Measurements from ENCODE around the gene LILRA5.
"Not testable (repeated sequence)": the region's sequence is repeated elsewhere in the genome, so short reads cannot be mapped to it uniquely, and the experiment has no call there.

LILRA5 gene

GRCh38 chr19:54302257-54302656 is 10.7 kb downstream of the LILRA5 start:
- no peak for DNase-seq (ENCODE audit: low spot score)

- DNase-seq (ENCODE audit: low spot score), result no peak
These were observed 13.5 kb downstream of the LILRA5 start for GRCh38 chr19:54299515-54299914.

GRCh38 chr19:54299126-54299498 is 13.9 kb downstream of the LILRA5 start:
- no peak for DNase-seq (ENCODE audit: low spot score)

GRCh38 chr19:54298357-54299125 is 14.4 kb downstream of the LILRA5 start:
- DNase-seq (ENCODE audit: low spot score), result no peak

- DNase-seq (ENCODE audit: low spot score), result no peak
These were observed 15.1 kb downstream of the LILRA5 start for GRCh38 chr19:54297759-54298305.

GRCh38 chr19:54294539-54294938 is 18.4 kb downstream of the LILRA5 start:
- DNase-seq (ENCODE audit: low spot score), result no peak

- DNase-seq (ENCODE audit: low spot score), result not testable (repeated sequence)
These were observed 23.8 kb downstream of the LILRA5 start for GRCh38 chr19:54289160-54289559.

GRCh38 chr19:54287456-54287855 is 25.5 kb downstream of the LILRA5 start:
- no peak for DNase-seq (ENCODE audit: low spot score)

- DNase-seq (ENCODE audit: low spot score), result not testable (repeated sequence)
These were observed 26.7 kb downstream of the LILRA5 start for GRCh38 chr19:54286283-54286682.

- not testable (repeated sequence) for DNase-seq (ENCODE audit: low spot score)
These were observed 27.4 kb downstream of the LILRA5 start for GRCh38 chr19:54285427-54286056.

- DNase-seq (ENCODE audit: low spot score), result no peak
These were observed 30.1 kb downstream of the LILRA5 start for GRCh38 chr19:54282686-54283470.

GRCh38 chr19:54281729-54282075 is 31.3 kb downstream of the LILRA5 start:
- not testable (repeated sequence) for DNase-seq (ENCODE audit: low spot score)

- no peak for DNase-seq (ENCODE audit: low spot score)
These were observed 31.8 kb downstream of the LILRA5 start, which contains the start of gene LILRB2 for GRCh38 chr19:54281007-54281728. Gene LILRB2, minus strand, starts transcription at chr19:54281110. Its CDS starts 614 bp downstream, at chr19:54280496.

GRCh38 chr19:54280441-54280840 is 32.5 kb downstream of the LILRA5 start:
- not testable (repeated sequence) for DNase-seq (ENCODE audit: low spot score)

- DNase-seq (ENCODE audit: low spot score), result not testable (repeated sequence)
These were observed 32.9 kb downstream of the LILRA5 start for GRCh38 chr19:54280025-54280424.

GRCh38 chr19:54279406-54279962 is 33.5 kb downstream of the LILRA5 start:
- no peak for DNase-seq (ENCODE audit: low spot score)

- not testable (repeated sequence) for DNase-seq (ENCODE audit: low spot score)
These were observed 34.3 kb downstream of the LILRA5 start for GRCh38 chr19:54278571-54279195.

- not testable (repeated sequence) for DNase-seq (ENCODE audit: low spot score)
These were observed 34.9 kb downstream of the LILRA5 start for GRCh38 chr19:54278056-54278455.

GRCh38 chr19:54277111-54277615 is 35.8 kb downstream of the LILRA5 start:
- not testable (repeated sequence) for DNase-seq (ENCODE audit: low spot score)

- no peak for DNase-seq (ENCODE audit: low spot score)
These were observed 37.0 kb downstream of the LILRA5 start for GRCh38 chr19:54275951-54276350.

- DNase-seq (ENCODE audit: low spot score), result not testable (repeated sequence)
These were observed 38.5 kb downstream of the LILRA5 start for GRCh38 chr19:54274516-54274915.

Measured in D341Med (cell line).